ENCODE results near the gene NARS2.
"Not testable (repeated sequence)": the region's sequence is repeated elsewhere in the genome, so short reads cannot be mapped to it uniquely, and the experiment has no call there.

Gene NARS2

DNA sequence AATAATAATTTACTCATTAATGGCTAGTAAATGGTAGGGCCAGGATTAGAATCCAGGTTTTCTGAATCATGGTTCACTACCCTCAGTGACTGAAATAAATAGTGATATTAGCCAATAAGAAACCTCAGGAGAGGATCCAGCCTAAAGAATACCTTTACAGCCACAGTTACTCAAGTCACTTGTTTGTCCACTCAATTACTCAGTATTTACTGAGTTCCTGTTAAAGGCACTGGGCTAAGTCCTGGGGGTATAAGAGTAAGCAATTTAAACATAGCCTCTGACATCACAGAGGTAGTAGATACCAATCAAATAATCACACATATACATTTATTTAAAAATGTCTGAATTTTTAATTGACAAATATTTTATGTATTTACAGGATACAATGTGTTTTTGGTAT, 100.2 kb downstream of the NARS2 start:
- no peak for DNase-seq

DNA sequence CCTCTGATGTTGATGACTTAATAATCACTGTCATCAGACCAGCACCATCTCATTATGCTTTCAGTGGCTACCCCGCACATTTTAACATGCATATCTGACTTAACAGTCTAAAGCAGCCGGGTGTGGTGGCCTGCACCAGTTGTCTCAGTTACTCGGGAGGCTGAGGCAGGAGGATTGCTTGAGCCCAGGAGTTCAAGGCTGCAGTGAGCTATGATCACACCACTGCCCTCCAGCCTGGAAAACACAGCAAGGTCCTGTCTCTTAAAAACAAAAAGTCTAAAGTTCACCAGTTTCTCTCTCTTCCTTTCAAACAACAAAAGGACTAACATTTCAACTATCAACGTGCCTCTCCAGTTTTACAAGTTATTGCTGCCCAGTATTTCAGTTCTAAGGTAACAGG, 101.8 kb downstream of the NARS2 start:
- no peak for DNase-seq

DNA sequence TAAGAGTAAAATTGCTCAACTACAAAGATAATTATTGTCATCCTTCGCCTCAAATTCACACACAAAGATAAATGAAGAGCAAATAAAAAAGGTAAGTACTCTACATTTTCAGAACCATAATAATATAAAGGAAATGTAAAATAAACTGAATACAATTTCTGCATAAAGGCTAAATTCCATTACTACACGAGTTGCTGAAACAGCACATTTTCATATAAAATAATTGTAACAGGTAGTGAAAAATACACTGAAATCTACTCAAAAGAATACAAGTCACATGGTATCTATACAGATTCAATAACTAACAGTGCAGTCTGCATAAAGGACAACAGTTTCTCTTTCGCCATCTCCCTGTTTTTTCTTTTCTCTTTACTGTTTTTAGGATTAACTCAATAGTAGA, 102.3 kb downstream of the NARS2 start:
- no peak for DNase-seq

- no peak for DNase-seq
Measured at GRCh38 chr11:78470861-78471442, 103.7 kb downstream of the NARS2 start.

DNA sequence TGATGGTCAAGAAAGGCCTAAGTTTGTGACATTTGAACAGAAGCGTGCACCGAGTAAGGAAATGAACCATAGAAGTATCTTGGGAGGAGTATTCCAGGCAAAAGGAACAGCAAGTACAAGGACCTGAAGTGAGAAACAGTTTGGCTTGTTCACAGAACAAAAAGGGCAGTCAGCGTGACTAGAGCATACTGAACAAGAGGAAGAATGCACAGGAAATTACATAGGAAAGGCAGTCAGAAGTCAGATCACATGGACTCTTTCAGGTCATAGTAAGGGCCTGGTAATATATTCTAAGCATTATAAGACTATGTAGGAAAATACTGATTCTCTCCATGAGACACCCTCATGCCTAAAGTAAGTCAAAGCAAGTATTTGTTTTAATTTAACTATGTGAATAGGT, 104.8 kb downstream of the NARS2 start:
- no peak for DNase-seq

DNA sequence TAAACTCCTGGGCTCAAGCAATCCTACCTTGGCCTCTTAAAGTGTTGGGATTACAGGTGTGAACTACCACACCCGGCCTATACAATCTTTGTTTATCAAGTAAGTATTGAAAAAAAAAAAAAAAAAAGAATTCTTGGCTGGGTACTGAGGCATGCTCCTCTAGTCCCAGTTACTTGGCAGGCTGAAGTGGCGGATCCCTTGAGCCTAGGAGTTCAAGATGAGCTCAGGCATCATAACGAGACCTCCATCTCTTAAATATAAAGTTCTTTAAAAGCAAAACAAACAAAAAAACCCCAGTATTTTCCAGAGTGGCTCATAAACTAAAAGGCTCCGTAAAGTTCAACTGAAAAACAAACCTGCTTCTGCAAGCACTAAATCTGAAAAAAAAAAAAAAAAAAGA, 106.7 kb downstream of the NARS2 start:
- DNase-seq, result no peak

DNA sequence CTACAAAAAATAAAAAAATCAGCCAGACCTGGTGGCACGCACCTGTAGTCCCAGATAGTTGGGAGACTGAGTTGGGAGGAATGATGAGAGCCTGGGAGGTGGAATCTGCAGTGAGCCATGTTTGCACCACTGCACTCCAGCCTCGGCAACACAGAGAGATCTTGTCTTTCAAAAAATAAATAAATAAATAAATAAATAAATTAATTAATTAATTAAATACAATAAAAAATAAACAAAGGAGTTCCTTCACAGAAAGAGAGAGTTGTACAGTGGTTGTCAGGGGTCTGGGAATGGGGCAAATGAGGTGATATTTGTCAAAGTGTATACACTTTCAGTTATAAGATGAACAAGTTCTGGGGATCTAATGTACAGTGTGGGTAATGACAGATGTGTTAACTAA, 107.3 kb downstream of the NARS2 start:
- DNase-seq, result no peak

DNA sequence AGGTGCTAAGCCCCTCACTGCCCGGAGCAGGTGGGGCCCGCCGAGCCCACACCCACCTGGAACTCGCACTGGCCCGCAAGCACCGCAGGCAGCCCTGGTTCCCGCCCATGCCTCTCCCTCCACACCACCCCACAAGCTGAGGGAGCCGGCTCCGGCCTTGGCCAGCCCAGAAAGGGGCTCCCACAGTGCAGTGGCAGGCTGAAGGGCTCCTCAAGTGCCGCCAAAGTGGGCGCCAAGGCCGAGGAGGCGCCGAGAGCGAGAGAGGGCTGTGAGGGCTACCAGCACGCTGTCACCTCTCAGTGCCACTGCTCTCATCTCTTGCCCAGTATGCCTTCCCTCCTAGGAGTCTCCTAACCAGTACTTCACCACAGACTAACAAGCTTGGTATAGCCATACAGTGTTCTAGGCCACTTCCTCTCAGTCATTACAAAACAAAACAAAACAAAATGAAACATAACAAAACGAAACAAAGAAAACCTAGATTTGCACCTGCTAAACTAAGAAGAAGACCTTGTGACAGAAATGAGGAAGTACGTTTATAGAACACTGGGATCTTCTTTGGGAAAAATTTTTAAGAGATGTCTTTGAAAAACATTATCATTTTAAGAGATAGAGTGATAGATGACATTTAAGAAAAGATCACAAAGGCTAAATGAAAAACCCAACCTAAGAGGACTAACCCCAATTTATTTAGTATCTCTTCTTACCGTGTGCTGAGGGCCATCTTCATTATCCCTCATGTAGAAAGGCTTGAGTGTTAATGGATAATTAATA, 109.3 kb downstream of the NARS2 start:
- no peak for DNase-seq

GRCh38 chr11:78464787-78465168, 109.9 kb downstream of the NARS2 start:
- DNase-seq, result not testable (repeated sequence)

DNA sequence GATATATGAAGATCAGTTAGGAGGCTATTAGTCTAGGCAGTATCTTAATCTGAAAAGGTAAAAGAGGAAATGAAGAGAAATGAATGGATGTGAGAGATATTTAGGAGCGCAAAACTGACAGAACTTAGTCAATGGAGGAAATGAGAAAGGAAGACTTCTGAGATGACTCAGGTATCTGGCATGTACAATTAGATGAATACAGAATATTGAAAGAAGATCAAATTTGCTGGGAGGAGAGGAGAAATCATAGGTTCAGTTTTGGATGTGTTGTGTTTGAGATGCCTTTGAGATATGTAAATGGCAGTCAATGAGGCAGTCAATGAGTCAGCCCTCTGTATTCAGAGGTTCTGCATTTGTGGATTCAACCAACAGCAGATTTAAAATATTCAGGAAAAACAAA, 114.2 kb downstream of the NARS2 start:
- no peak for DNase-seq

GRCh38 chr11:78459738-78460137, 114.9 kb downstream of the NARS2 start:
- DNase-seq, result no peak

GRCh38 chr11:78457448-78457847, 117.2 kb downstream of the NARS2 start:
- no peak for DNase-seq

DNA sequence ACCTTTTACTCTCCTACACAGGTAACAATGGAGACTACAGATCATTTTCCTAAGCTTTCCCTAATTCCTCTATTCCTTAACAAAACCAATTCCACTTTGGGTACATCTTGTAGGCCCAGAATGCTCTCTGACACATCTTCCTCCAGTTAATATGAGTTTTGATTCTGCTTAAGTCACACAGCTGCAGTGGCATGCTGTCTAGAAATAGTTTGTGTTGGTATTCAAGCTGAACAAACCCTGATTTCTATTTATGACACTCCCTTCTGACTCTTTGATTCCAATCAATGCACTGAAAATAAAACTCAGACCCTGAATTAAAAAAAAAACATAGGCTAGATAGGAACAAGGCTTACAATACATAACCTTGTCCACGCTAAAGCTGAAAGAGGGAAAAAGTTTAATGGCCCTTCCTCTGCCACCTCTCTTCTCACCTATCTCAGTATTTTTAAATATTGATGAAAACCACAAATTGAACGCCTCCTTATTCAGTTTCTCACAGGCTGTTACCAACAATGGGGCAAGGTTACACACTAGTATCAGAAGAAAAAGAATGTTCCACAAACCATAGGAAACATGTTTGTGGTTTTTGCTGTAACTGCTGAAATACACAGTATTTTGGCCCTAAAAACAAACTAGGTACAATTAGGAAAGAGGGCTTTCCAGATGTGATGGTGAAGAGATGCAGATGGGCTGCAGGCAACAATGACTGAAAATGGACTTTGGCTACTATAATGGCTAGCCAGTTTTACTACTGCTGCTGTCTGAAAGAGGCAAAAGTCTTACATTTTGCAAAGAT, 121.3 kb downstream of the NARS2 start:
- DNase-seq, result no peak

- DNase-seq, result no peak
Measured at GRCh38 chr11:78451371-78452150, 123.1 kb downstream of the NARS2 start.

- DNase-seq, result no peak
Measured at GRCh38 chr11:78450866-78451265, 123.8 kb downstream of the NARS2 start.

DNA sequence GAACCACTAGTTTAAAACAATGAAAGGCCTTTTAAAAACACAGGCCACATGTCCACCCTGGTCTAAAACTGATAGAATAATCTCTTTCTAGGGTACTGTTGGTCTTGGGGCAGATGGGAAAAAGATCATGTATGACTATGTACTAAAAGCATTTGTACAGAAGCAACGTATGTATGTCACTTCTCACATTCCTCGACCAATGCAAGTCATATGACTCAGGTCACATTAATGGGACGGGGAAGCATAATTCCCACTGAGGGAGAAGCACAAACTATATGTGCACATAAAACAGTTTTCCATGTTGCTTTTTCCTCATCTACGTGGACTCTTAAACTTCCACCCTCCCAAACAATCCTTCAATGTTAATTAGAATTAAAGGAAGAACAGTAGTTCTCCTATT, 124.8 kb downstream of the NARS2 start:
- no peak for DNase-seq

- no peak for DNase-seq
Measured at GRCh38 chr11:78446210-78446609, 128.5 kb downstream of the NARS2 start.

DNA sequence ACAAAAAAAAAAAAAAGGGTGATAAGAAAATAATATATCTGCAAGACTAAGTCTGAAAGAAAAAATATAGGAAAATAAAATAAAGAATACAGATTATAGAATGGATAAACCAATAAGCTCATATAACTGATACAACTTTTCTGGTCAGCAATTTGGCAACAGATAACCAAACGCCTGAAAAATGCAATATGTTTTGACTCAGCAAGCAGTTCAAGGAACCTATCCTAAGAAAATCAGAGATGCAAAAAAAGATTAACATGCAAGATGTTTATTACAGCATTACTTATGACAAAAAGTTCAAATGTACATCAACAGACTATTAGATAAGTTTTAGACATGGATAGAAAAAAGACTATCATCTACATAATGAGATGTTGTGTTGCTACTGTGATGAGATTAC, 129.9 kb downstream of the NARS2 start:
- DNase-seq, result no peak

DNA sequence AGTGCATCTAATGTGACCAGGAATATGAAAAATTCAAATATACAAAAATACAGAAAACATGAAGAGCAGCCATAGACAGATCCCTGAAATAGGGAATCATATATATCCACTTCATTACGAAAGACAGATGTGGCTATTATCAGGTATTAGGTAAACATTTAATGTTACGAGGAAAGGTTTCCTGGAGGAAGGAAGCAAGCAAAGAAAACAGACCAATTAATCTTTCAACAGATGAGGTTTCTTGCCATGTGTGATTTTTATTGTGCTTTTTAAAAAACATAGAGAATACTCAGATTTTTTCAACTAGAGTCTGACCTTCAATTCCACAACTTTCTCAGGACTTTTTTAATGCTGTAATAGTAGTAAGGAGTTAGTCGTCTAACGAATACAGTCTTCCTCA, 132.7 kb downstream of the NARS2 start:
- DNase-seq, result no peak

- DNase-seq, result no peak
Measured at GRCh38 chr11:78438298-78438975, 136.2 kb downstream of the NARS2 start.

GRCh38 chr11:78432956-78433355, 141.7 kb downstream of the NARS2 start:
- DNase-seq, result no peak

DNA sequence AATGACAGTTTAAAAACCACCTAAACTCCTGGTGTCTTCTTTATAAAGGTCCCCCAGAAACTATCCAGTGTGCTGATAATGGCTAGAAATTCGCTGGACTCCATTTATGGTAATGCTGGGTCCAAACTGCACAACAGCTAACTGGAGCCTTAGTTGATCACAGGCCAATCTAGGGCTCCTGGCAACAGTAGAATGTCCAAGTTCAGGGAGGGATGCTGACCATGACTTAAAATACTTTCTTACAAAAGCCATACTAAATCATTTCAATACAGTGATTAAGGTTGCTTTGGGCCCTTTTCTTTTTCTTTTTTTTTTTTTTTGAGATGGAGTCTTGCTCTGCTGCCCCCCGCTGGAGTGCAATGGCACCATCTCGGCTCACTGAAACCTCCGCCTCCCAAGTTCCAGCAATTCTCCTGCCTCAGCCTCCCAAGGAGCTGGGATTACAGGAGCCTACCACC, 142.6 kb downstream of the NARS2 start:
- DNase-seq, result no peak

DNA sequence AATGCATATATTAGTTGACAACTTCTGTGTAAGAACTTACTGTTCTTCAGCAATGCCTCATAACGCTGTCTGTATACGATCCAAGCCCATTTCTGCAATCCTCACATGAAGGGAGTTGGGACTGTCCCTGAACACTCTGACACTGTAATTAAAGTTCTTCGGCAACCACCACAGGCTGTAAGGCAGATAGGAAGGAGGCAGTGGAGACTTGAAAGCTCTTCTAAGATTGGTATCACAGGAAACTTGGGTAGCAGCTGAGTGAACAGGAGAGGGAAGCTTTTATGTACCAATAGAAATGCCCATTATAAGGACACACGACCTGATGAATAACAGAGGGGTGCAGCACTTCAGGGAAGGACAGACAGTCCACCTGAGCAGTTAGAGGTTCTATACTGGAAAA, 145.0 kb downstream of the NARS2 start:
- DNase-seq, result no peak

Measured in cerebellar nuclear complex (tissue), 1 donor.